GM18951 (cell line): ENCODE data around the gene SP140L.
"Not testable (repeated sequence)": the region's sequence is repeated elsewhere in the genome, so short reads cannot be mapped to it uniquely, and the experiment has no call there.

Source experiments
- POLR2A ChIP-seq: IDR thresholded peaks from 4 replicates; pipeline ENCODE4 v1.6.1; 2011; ENCODE audit warnings: mild to moderate bottlenecking; ENCODE audit not compliant: insufficient read length, insufficient read depth; ENCODE audit errors: extremely low read depth
- in situ Hi-C: fragments of 300-500 bp; cut with MboI; formaldehyde crosslinking; loops from one replicate; pipeline ENCODE4 v1.12.0; 2022; ENCODE audit warnings: low sequenced_read_pairs, mixed read lengths, inconsistent platforms; ENCODE audit not compliant: unreplicated experiment

SP140L gene

GRCh38 chr2:230360028-230360427 lies 33.0 kb downstream of the SP140L start:
- in situ Hi-C loops, result no loop called here
- no peak for TF ChIP-seq POLR2A

- in situ Hi-C loops, result no loop called here
- TF ChIP-seq POLR2A, result no peak
Measured at GRCh38 chr2:230362030-230362691, 35.2 kb downstream of the SP140L start.

- in situ Hi-C loops, result no loop called here
- no peak for TF ChIP-seq POLR2A
Measured at GRCh38 chr2:230382108-230382507, 55.1 kb downstream of the SP140L start.

GRCh38 chr2:230383453-230383852 lies 56.5 kb downstream of the SP140L start:
- TF ChIP-seq POLR2A, result no peak
- in situ Hi-C loops, result no loop called here

GRCh38 chr2:230384986-230385385 lies 58.0 kb downstream of the SP140L start:
- TF ChIP-seq POLR2A, result no peak
- in situ Hi-C loops, result no loop called here

- no peak for TF ChIP-seq POLR2A
- in situ Hi-C loops, result no loop called here
Measured at GRCh38 chr2:230394301-230394700, 67.3 kb downstream of the SP140L start.

- in situ Hi-C loops, result not testable (repeated sequence)
Measured at GRCh38 chr2:230398698-230399097, 71.7 kb downstream of the SP140L start.

GRCh38 chr2:230400041-230400440 lies 73.0 kb downstream of the SP140L start:
- in situ Hi-C loops, result no loop called here
- no peak for TF ChIP-seq POLR2A

- in situ Hi-C loops, result no loop called here
- TF ChIP-seq POLR2A, result no peak
Measured at GRCh38 chr2:230400454-230400853, 73.5 kb downstream of the SP140L start.

GRCh38 chr2:230401026-230401425 lies 74.0 kb downstream of the SP140L start:
- in situ Hi-C loops, result not testable (repeated sequence)

GRCh38 chr2:230403746-230404145 lies 76.8 kb downstream of the SP140L start:
- in situ Hi-C loops, result no loop called here
- TF ChIP-seq POLR2A, result no peak

- no peak for TF ChIP-seq POLR2A
Measured at GRCh38 chr2:230405824-230406223, 78.8 kb downstream of the SP140L start.

GRCh38 chr2:230408244-230408842 lies 81.3 kb downstream of the SP140L start:
- no peak for TF ChIP-seq POLR2A

More at GRCh38 chr2:230405824-230406223, 78.8 kb downstream of the SP140L start:
- in situ Hi-C loops, result no loop called here

GRCh38 chr2:230409316-230409715 lies 82.3 kb downstream of the SP140L start:
- in situ Hi-C loops, result not testable (repeated sequence)

More at GRCh38 chr2:230408244-230408842, 81.3 kb downstream of the SP140L start:
- in situ Hi-C loops, result no loop called here

- no peak for TF ChIP-seq POLR2A
- in situ Hi-C loops, result no loop called here
Measured at GRCh38 chr2:230410263-230410662, 83.3 kb downstream of the SP140L start.
